Stimulated activated CD4-positive, alpha-beta T cell treated with anti-CD3 and anti-CD28 coated beads, TNF-alpha, amount 100 ng/mL, for 24 hours (primary cell): ENCODE measurements around the gene DUS4L.
A peak's percentile ranks its signal among the peaks of the same experiment; 100 is the strongest.

Source experiments
- DNase-seq, 3 experiments: peaks; one replicate each; pipeline ENCODE4 v3.0.0-alpha.2; 2020; ENCODE audit warnings: low read depth in 3 of 3

Gene DUS4L

GRCh38 chr7:107579885-107580715 is 16.3 kb downstream of the DUS4L start, which contains the start of gene BCAP29:
Gene BCAP29, plus strand, starts transcription at chr7:107580246. Its CDS starts 527 bp downstream, at chr7:107580773.
- peak; percentile 39 to 70 (median 51) for DNase-seq

- DNase-seq: no peak
Observed at GRCh38 chr7:107580716-107581383, 17.1 kb downstream of the DUS4L start.

GRCh38 chr7:107581387-107582013 is 17.7 kb downstream of the DUS4L start:
- DNase-seq: no peak

- no peak for DNase-seq
Observed at GRCh38 chr7:107582875-107583274, 19.1 kb downstream of the DUS4L start.

- DNase-seq: no peak
Observed at GRCh38 chr7:107584716-107585115, 20.9 kb downstream of the DUS4L start.

- DNase-seq: no peak
Observed at GRCh38 chr7:107588529-107589130, 24.9 kb downstream of the DUS4L start.

- no peak for DNase-seq
Observed at GRCh38 chr7:107591421-107591820, 27.6 kb downstream of the DUS4L start.

GRCh38 chr7:107592361-107593024 is 28.7 kb downstream of the DUS4L start:
- DNase-seq: no peak

GRCh38 chr7:107593025-107593410 is 29.2 kb downstream of the DUS4L start:
- DNase-seq: no peak

- no peak for DNase-seq
Observed at GRCh38 chr7:107594961-107595737, 31.4 kb downstream of the DUS4L start.

- DNase-seq: no peak
Observed at GRCh38 chr7:107596881-107597581, 33.3 kb downstream of the DUS4L start.

- DNase-seq: no peak
Observed at GRCh38 chr7:107597582-107597916, 33.8 kb downstream of the DUS4L start.

GRCh38 chr7:107597953-107598352 is 34.2 kb downstream of the DUS4L start:
- no peak for DNase-seq

- no peak for DNase-seq
Observed at GRCh38 chr7:107599262-107599661, 35.5 kb downstream of the DUS4L start.

GRCh38 chr7:107600816-107601215 is 37.0 kb downstream of the DUS4L start:
- DNase-seq: no peak

GRCh38 chr7:107605218-107605815 is 41.5 kb downstream of the DUS4L start:
- DNase-seq: no peak

GRCh38 chr7:107606303-107606702 is 42.5 kb downstream of the DUS4L start:
- no peak for DNase-seq

- no peak for DNase-seq
Observed at GRCh38 chr7:107609811-107610261, 46.1 kb downstream of the DUS4L start.

GRCh38 chr7:107610323-107610722 is 46.6 kb downstream of the DUS4L start:
- DNase-seq: no peak

- no peak for DNase-seq
Observed at GRCh38 chr7:107613439-107613838, 49.7 kb downstream of the DUS4L start.
